Measurements from ENCODE around the gene KCNJ5.

KCNJ5 gene

GRCh38 chr11:128890543-128891368, at the start of gene KCNJ5:
KCNJ5 (plus strand) TSS chr11:128891356; CDS start chr11:128911274, 19,918 bp downstream.
- H4K20me1 ChIP-seq (ENCODE audit: insufficient read depth, low read length): no peaks in the 10 kb centered on the region
- TF ChIP-seq EZH2phosphoT487 (IDR thresholded peaks at IDR 0.05; ENCODE audit: low read depth) (no peak), CTCF (IDR thresholded peaks at IDR 0.05; ENCODE audit: low read depth, low read length) (no peak)
- H3K27me3 ChIP-seq (ENCODE audit: low read depth, low read length): 0 out of 2 replicates have a peak, but pooled peaks cover 12% of the 10 kb centered on the region
- no peak within 1 kb of the TSS for H2AFZ ChIP-seq (ENCODE audit: low read depth, low read length)
- H3K4me3 ChIP-seq (ENCODE audit: low read length): no peak within 1 kb of the TSS
- no peak within 1 kb of the TSS for H3K9ac ChIP-seq (ENCODE audit: low read length)
- no peak within 1 kb of the TSS for H3K27ac ChIP-seq (ENCODE audit: low read length)
- no peaks in the 10 kb centered on the region for H3K9me3 ChIP-seq (ENCODE audit: insufficient read depth, low read length)
- no peaks in the 10 kb centered on the region for H3K4me1 ChIP-seq (ENCODE audit: low read length)
- no peaks in the 10 kb centered on the region for H3K36me3 ChIP-seq (replicated peaks; ENCODE audit: low read depth, low read length)
- H3K79me2 ChIP-seq (ENCODE audit: low read length): no peaks in the 10 kb centered on the region
- H3K4me2 ChIP-seq (ENCODE audit: low read length): no peak within 1 kb of the TSS

GRCh38 chr11:128841461-128842072, 49.6 kb upstream of the KCNJ5 start:
- Histone ChIP-seq H3K27ac (ENCODE audit: low read length) (no peak overlapping the region), H4K20me1 (ENCODE audit: insufficient read depth, low read length) (no peaks in the 10 kb centered on the region), H3K27me3 (ENCODE audit: low read depth, low read length) (peaks cover 9% of the 10 kb centered on the region), H3K9ac (ENCODE audit: low read length) (no peak overlapping the region), H3K4me2 (ENCODE audit: low read length) (0 out of 2 replicates have a peak overlapping the region, but pooled peaks have one; percentile 12), H3K9me3 (ENCODE audit: insufficient read depth, low read length) (no peaks in the 10 kb centered on the region), H3K4me3 (ENCODE audit: low read length) (no peak overlapping the region), H2AFZ (ENCODE audit: low read depth, low read length) (no peak overlapping the region), H3K36me3 (replicated peaks; ENCODE audit: low read depth, low read length) (no peaks in the 10 kb centered on the region), H3K4me1 (ENCODE audit: low read length) (peaks cover 28% of the 10 kb centered on the region), H3K79me2 (ENCODE audit: low read length) (no peaks in the 10 kb centered on the region)
- no peak for TF ChIP-seq CTCF (IDR thresholded peaks at IDR 0.05; ENCODE audit: low read depth, low read length)
- TF ChIP-seq EZH2phosphoT487 (IDR thresholded peaks at IDR 0.05; ENCODE audit: low read depth): no peak

GRCh38 chr11:128843198-128843785, 47.9 kb upstream of the KCNJ5 start:
- Histone ChIP-seq H2AFZ (ENCODE audit: low read depth, low read length) (no peak overlapping the region), H3K9ac (ENCODE audit: low read length) (no peak overlapping the region), H4K20me1 (ENCODE audit: insufficient read depth, low read length) (no peaks in the 10 kb centered on the region), H3K36me3 (replicated peaks; ENCODE audit: low read depth, low read length) (no peaks in the 10 kb centered on the region), H3K27ac (ENCODE audit: low read length) (no peak overlapping the region), H3K4me2 (ENCODE audit: low read length) (no peak overlapping the region), H3K4me1 (ENCODE audit: low read length) (peaks cover 28% of the 10 kb centered on the region), H3K4me3 (ENCODE audit: low read length) (no peak overlapping the region), H3K79me2 (ENCODE audit: low read length) (no peaks in the 10 kb centered on the region), H3K27me3 (ENCODE audit: low read depth, low read length) (peaks cover 4% of the 10 kb centered on the region), H3K9me3 (ENCODE audit: insufficient read depth, low read length) (no peaks in the 10 kb centered on the region)
- TF ChIP-seq CTCF (IDR thresholded peaks at IDR 0.05; ENCODE audit: low read depth, low read length) (no peak), EZH2phosphoT487 (IDR thresholded peaks at IDR 0.05; ENCODE audit: low read depth) (no peak)

GRCh38 chr11:128845334-128845780, 45.8 kb upstream of the KCNJ5 start:
- H3K27ac ChIP-seq (ENCODE audit: low read length): no peak overlapping the region
- peaks cover 28% of the 10 kb centered on the region for H3K4me1 ChIP-seq (ENCODE audit: low read length)
- no peak overlapping the region for H3K4me3 ChIP-seq (ENCODE audit: low read length)
- no peaks in the 10 kb centered on the region for H3K36me3 ChIP-seq (replicated peaks; ENCODE audit: low read depth, low read length)
- H2AFZ ChIP-seq (ENCODE audit: low read depth, low read length): no peak overlapping the region
- H4K20me1 ChIP-seq (ENCODE audit: insufficient read depth, low read length): no peaks in the 10 kb centered on the region
- no peaks in the 10 kb centered on the region; the same call in 1 of the 2 replicates for H3K27me3 ChIP-seq (ENCODE audit: low read depth, low read length)
- H3K9ac ChIP-seq (ENCODE audit: low read length): no peak overlapping the region
- no peaks in the 10 kb centered on the region for H3K9me3 ChIP-seq (ENCODE audit: insufficient read depth, low read length)
- H3K79me2 ChIP-seq (ENCODE audit: low read length): no peaks in the 10 kb centered on the region
- TF ChIP-seq EZH2phosphoT487 (IDR thresholded peaks at IDR 0.05; ENCODE audit: low read depth) (no peak), CTCF (IDR thresholded peaks at IDR 0.05; ENCODE audit: low read depth, low read length) (no peak)
- no peak overlapping the region for H3K4me2 ChIP-seq (ENCODE audit: low read length)
